Type B pancreatic cell (in vitro differentiated cells): ENCODE results near the gene ALK. TPM values are rescaled to one million over a fixed set of nuclear protein-coding genes. Genes with fewer than 3 reads are reported as not detected.

Experiments
- DNase-seq: peaks from one replicate; pipeline ENCODE4 v3.0.0; 2021; ENCODE audit warnings: mixed read lengths; ENCODE audit not compliant: unreplicated experiment; ENCODE audit errors: extremely low spot score
- H3K27ac Mint-ChIP-seq: 2 replicates; pipeline ENCODE4 v1.8.0; 2021; ENCODE audit warnings: mild to moderate bottlenecking, mixed read lengths
- H3K27me3 Mint-ChIP-seq: 2 replicates; pipeline ENCODE4 v1.8.0; 2021; ENCODE audit warnings: mixed read lengths
- H3K36me3 Mint-ChIP-seq: 2 replicates; pipeline ENCODE4 v1.8.0; 2021; ENCODE audit warnings: mixed read lengths
- H3K4me1 Mint-ChIP-seq: one replicate; pipeline ENCODE4 v1.8.0; 2021; ENCODE audit warnings: mixed read lengths; ENCODE audit not compliant: unreplicated experiment
- H3K4me3 Mint-ChIP-seq: 2 replicates; pipeline ENCODE4 v1.8.0; 2021; ENCODE audit warnings: mild to moderate bottlenecking, mixed read lengths
- H3K9me3 Mint-ChIP-seq: 2 replicates; pipeline ENCODE4 v1.8.0; 2021; ENCODE audit warnings: mixed read lengths
- total RNA-seq: library from RNA; stranded (reverse); gene quantifications from 2 replicates; pipeline ENCODE4 v1.2.1, GENCODE V29; 2021; ENCODE audit warnings: low replicate concordance
- TF ChIP-seq, protein P1 (sequence below): fragments of 200-600 bp; sonication (generic); conservative IDR thresholded peaks from 2 replicates; pipeline ENCODE4 v1.5.0; 2021; ENCODE audit warnings: antibody characterized with exemption, mild to moderate bottlenecking

Gene ALK
- total RNA-seq, 1 donor from 2014 or later = 7.7 TPM

DNA sequence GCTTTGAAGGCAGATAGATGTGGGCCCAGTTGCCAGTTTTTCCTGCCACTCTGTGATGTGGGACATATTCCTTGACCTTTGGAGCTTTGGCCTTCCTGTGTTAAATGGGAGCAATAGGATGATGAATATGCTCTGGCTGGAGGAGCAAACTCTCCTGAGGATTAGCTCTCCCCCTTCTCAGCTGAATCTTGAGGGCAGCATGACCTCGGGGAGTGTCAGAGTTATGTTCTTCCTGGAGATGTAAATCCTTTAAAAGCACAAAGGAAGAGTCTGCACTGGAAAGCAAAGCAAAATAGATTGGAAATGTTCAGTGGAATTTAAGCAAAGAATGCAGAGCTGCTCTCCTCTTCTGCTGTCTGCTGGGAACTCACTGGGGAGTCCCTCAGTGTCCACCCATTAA is 160.1 kb downstream of the ALK start:
- H3K27me3 Mint-ChIP-seq = no peaks in the 10 kb centered on the region
- H3K4me3 Mint-ChIP-seq = no peak overlapping the region
- no peak for DNase-seq
- H3K36me3 Mint-ChIP-seq = no peaks in the 10 kb centered on the region
- TF ChIP-seq, protein P1, sequence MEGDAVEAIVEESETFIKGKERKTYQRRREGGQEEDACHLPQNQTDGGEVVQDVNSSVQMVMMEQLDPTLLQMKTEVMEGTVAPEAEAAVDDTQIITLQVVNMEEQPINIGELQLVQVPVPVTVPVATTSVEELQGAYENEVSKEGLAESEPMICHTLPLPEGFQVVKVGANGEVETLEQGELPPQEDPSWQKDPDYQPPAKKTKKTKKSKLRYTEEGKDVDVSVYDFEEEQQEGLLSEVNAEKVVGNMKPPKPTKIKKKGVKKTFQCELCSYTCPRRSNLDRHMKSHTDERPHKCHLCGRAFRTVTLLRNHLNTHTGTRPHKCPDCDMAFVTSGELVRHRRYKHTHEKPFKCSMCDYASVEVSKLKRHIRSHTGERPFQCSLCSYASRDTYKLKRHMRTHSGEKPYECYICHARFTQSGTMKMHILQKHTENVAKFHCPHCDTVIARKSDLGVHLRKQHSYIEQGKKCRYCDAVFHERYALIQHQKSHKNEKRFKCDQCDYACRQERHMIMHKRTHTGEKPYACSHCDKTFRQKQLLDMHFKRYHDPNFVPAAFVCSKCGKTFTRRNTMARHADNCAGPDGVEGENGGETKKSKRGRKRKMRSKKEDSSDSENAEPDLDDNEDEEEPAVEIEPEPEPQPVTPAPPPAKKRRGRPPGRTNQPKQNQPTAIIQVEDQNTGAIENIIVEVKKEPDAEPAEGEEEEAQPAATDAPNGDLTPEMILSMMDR = no peak
- H3K9me3 Mint-ChIP-seq = no peaks in the 10 kb centered on the region
- H3K27ac Mint-ChIP-seq = no peak overlapping the region
- H3K4me1 Mint-ChIP-seq = peaks cover 37% of the 10 kb centered on the region

DNA sequence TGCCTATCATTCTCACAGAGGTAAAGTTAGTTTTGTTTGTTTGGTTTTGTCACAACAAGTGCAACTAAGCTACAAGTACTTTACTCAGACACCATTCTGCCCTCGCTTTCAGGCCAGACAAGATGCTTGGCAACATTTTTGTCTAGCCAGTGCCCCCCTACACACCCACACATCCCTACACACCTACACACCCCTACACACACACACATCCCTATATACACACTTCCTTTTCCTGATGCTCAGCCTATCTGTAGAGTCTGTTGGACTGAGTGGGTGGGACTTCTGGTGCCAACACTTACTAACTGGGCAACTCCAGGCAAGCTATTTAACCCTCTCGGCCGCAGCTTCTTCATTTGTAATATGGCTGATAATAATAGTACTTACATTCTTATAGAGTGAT is 161.4 kb downstream of the ALK start:
- Mint-ChIP-seq H3K9me3 (no peaks in the 10 kb centered on the region), H3K36me3 (no peaks in the 10 kb centered on the region), H3K27ac (peak overlapping the region; percentile 9), H3K27me3 (no peaks in the 10 kb centered on the region), H3K4me1 (peaks cover 34% of the 10 kb centered on the region), H3K4me3 (no peak overlapping the region)
- no peak for DNase-seq
- TF ChIP-seq, protein P1 = no peak

DNA sequence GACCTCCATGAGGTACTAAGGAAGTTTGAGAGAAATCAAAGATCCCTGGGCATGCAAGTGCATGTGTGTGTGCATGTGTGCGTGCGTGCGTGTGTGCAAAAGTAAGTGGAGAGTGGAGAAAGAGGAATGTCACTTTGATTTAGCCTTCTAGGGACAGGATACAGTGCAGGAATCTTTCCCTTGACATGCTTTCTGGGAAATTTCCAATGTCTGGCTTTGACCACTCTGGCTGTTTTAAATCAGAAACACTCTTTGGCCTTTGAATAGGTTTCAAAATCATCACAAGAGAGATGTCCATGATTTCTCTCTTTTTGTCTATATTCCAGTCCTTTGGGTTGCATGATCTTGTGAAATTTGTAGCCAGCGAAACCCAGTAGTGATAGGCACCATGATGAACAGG is 162.0 kb downstream of the ALK start:
- Mint-ChIP-seq H3K9me3 (no peaks in the 10 kb centered on the region), H3K36me3 (no peaks in the 10 kb centered on the region), H3K27me3 (no peaks in the 10 kb centered on the region), H3K4me3 (no peak overlapping the region), H3K27ac (no peak overlapping the region), H3K4me1 (peaks cover 34% of the 10 kb centered on the region)
- TF ChIP-seq, protein P1 = no peak
- DNase-seq = no peak

DNA sequence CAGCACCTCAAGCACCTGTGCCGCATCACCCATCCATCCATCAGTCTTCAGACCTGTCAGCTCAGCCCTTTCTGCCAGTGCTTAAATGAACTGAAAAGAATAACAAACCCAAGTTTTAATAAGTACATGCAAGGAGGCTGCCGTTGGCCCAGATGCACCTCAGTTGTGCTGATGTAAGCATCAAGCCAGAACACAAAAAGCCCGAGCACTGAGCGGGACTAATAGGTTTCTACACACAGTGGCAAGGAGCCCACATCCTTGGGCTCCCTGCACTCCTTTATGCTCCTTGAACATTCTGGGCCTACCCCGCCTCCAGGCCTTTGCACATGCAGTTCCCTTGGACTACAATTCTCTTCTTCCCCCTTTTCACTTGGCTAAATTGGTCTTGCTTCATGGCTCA is 165.6 kb downstream of the ALK start:
- H3K27me3 Mint-ChIP-seq = no peaks in the 10 kb centered on the region
- TF ChIP-seq, protein P1 = no peak
- H3K9me3 Mint-ChIP-seq = no peaks in the 10 kb centered on the region
- no peaks in the 10 kb centered on the region for H3K36me3 Mint-ChIP-seq
- no peak for DNase-seq
- no peak overlapping the region for H3K4me3 Mint-ChIP-seq
- H3K27ac Mint-ChIP-seq = no peak overlapping the region
- peaks cover 21% of the 10 kb centered on the region for H3K4me1 Mint-ChIP-seq

DNA sequence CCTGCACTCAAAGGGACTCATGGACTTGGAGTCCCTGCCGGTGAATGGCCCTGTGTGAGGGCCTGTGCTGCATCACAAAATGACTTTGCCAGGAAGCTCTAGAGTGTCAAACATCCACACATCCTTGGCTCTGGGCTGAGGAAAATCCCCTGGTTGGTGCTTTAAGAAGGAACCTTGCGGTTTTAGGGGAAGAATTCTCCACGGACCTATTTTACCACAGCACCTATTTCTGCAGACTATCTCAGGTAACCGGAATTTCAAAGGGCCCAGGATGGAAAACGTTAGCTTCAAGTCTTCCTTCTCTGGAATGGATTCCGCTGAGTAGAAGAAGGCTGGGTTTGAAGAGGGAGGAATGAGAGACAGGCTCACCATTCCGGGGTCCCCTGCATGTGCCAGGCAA is 166.2 kb downstream of the ALK start:
- Mint-ChIP-seq H3K27ac (no peak overlapping the region), H3K4me3 (no peak overlapping the region), H3K27me3 (no peaks in the 10 kb centered on the region), H3K36me3 (no peaks in the 10 kb centered on the region), H3K9me3 (no peaks in the 10 kb centered on the region), H3K4me1 (peaks cover 20% of the 10 kb centered on the region)
- TF ChIP-seq, protein P1 = no peak
- no peak for DNase-seq
